Natural killer cell (primary cell): ENCODE data around the gene UQCC5. TPM values are rescaled to one million over a fixed set of nuclear protein-coding genes. Genes with fewer than 3 reads are reported as not detected.

Source experiments
- ATAC-seq, 3 donors: fragments of 150-1000 bp in 2 of 3; fragments of 200-7000 bp in 1 of 3; cut with Tn5 transposase; 1 replicate in 1 of 3; 2 replicates in 2 of 3; pipeline ENCODE4 v1.10.0; 2021; ENCODE audit warnings: mild to moderate bottlenecking in 2 of 3, moderate library complexity in 2 of 3
- DNase-seq, 2 donors: peaks; one replicate each; pipeline versions ENCODE4 v3.0.0 to v3.0.0-alpha.2; 2013 to 2021; ENCODE audit warnings: mixed read lengths in 1 of 2
- H3K27ac ChIP-seq: one replicate; pipeline ENCODE4 v1.5.1; 2013; ENCODE audit warnings: mild to moderate bottlenecking, low read length
- H3K27me3 ChIP-seq: one replicate; pipeline ENCODE4 v1.6.1; 2013; ENCODE audit warnings: low read length; ENCODE audit not compliant: control insufficient read depth, insufficient read depth
- H3K36me3 ChIP-seq: one replicate; pipeline ENCODE4 v1.6.1; 2013; ENCODE audit warnings: low read length; ENCODE audit not compliant: control insufficient read depth, insufficient read depth
- H3K4me1 ChIP-seq: one replicate; pipeline ENCODE4 v1.6.1; 2013; ENCODE audit warnings: low read length; ENCODE audit not compliant: control insufficient read depth, insufficient read depth
- H3K4me3 ChIP-seq: one replicate; pipeline ENCODE4 v1.5.1; 2013; ENCODE audit warnings: low read length
- H3K9me3 ChIP-seq: one replicate; pipeline ENCODE4 v1.6.1; 2013; ENCODE audit warnings: low read length; ENCODE audit not compliant: control insufficient read depth, insufficient read depth
- H3K27ac Mint-ChIP-seq, 2 donors: one replicate each; pipeline ENCODE4 v1.8.0; 2022; ENCODE audit warnings: mild to moderate bottlenecking in 2 of 2, mixed read lengths in 2 of 2, moderate library complexity in 1 of 2
- H3K27me3 Mint-ChIP-seq, 2 donors: one replicate each; pipeline ENCODE4 v1.8.0; 2022; ENCODE audit warnings: low read depth in 2 of 2, mixed read lengths in 2 of 2
- H3K36me3 Mint-ChIP-seq: one replicate; pipeline ENCODE4 v1.8.0; 2022; ENCODE audit warnings: mixed read lengths
- H3K4me1 Mint-ChIP-seq, 2 donors: one replicate each; pipeline ENCODE4 v1.8.0; 2022; ENCODE audit warnings: mixed read lengths in 2 of 2
- H3K4me3 Mint-ChIP-seq: one replicate; pipeline ENCODE4 v1.8.0; 2022; ENCODE audit warnings: mild to moderate bottlenecking, moderate library complexity, mixed read lengths
- H3K9me3 Mint-ChIP-seq, 2 donors: one replicate each; pipeline ENCODE4 v1.8.0; 2022; ENCODE audit warnings: mixed read lengths in 2 of 2
- CTCF ChIP-seq: fragments of 200-600 bp; IDR thresholded peaks from one replicate; pipeline ENCODE4 v1.8.0; 2022; ENCODE audit warnings: antibody characterized with exemption
- WGBS: methylation state at CpG from one replicate; pipeline ENCODE4 v1.1.7; 2013; ENCODE audit warnings: missing lambda C conversion rate; ENCODE audit not compliant: insufficient coverage; 5-methylcytosine and 5-hydroxymethylcytosine counted together
- intact Hi-C: fragments of 100-400 bp; cut with micrococcal nuclease; formaldehyde crosslinking; loops from one replicate; pipeline ENCODE4 v1.14.2; 2022
- total RNA-seq, 4 donors: library from RNA; stranded (reverse); fragments of 120-200 nt in 1 of 4; gene quantifications; one replicate each; pipeline versions ENCODE4 v1.2.3 to v1.2.4, GENCODE V29; 2013 to 2022

Gene UQCC5
- total RNA-seq, 3 donors from 2014 or later (not counting 1 experiment from before 2014, with no cell fraction given) = 4.1 to 9.5 (median 7.3) TPM

GRCh38 chr3:52551118-52551517 lies 14.7 kb downstream of the UQCC5 start:
- intact Hi-C loops = no loop called here
- no peaks in the 10 kb centered on the region for H3K9me3 Mint-ChIP-seq
- no peaks in the 10 kb centered on the region for H3K27me3 ChIP-seq
- H3K27ac Mint-ChIP-seq = no peak overlapping the region
- no peaks in the 10 kb centered on the region for H3K27me3 Mint-ChIP-seq
- no peak for TF ChIP-seq CTCF
- no peak overlapping the region for H3K4me3 ChIP-seq
- no peaks in the 10 kb centered on the region for H3K4me1 Mint-ChIP-seq
- no peak overlapping the region for H3K4me3 Mint-ChIP-seq
- H3K36me3 Mint-ChIP-seq = peaks cover 6% of the 10 kb centered on the region
- H3K9me3 ChIP-seq = no peaks in the 10 kb centered on the region
- no peak for ATAC-seq
- no peak overlapping the region for H3K27ac ChIP-seq
- no peak for DNase-seq
- no peaks in the 10 kb centered on the region for H3K4me1 ChIP-seq
- H3K36me3 ChIP-seq = peaks cover 70% of the 10 kb centered on the region

GRCh38 chr3:52552089-52552488 lies 15.7 kb downstream of the UQCC5 start:
- ATAC-seq (no peak), DNase-seq (no peak)
- Histone ChIP-seq H3K27ac (no peak overlapping the region), H3K36me3 (peaks cover 63% of the 10 kb centered on the region), H3K27me3 (no peaks in the 10 kb centered on the region), H3K4me3 (no peak overlapping the region), H3K9me3 (no peaks in the 10 kb centered on the region), H3K4me1 (no peaks in the 10 kb centered on the region)
- intact Hi-C loops = no loop called here
- TF ChIP-seq CTCF = no peak
- H3K4me3 Mint-ChIP-seq = no peak overlapping the region
- H3K36me3 Mint-ChIP-seq = peaks cover 6% of the 10 kb centered on the region
- H3K27me3 Mint-ChIP-seq = no peaks in the 10 kb centered on the region
- no peaks in the 10 kb centered on the region for H3K4me1 Mint-ChIP-seq
- no peak overlapping the region for H3K27ac Mint-ChIP-seq
- H3K9me3 Mint-ChIP-seq = no peaks in the 10 kb centered on the region
- WGBS = 97% methylated on average over 2 of the region's 3 CpGs

GRCh38 chr3:52554026-52554755 lies 17.8 kb downstream of the UQCC5 start:
- Histone ChIP-seq H3K27ac (no peak overlapping the region), H3K9me3 (no peaks in the 10 kb centered on the region), H3K27me3 (no peaks in the 10 kb centered on the region), H3K36me3 (peaks cover 66% of the 10 kb centered on the region), H3K4me3 (no peak overlapping the region), H3K4me1 (no peaks in the 10 kb centered on the region)
- Mint-ChIP-seq H3K36me3 (peaks cover 13% of the 10 kb centered on the region), H3K27ac (peak overlapping the region in 1 of 2 donors; percentile 27), H3K4me1 (peaks cover 0 to 4% of the 10 kb centered on the region in 2 donors), H3K27me3 (no peaks in the 10 kb centered on the region), H3K9me3 (no peaks in the 10 kb centered on the region), H3K4me3 (no peak overlapping the region)
- DNase-seq (no peak), ATAC-seq (no peak)
- WGBS = 97% methylated on average over 5 of the region's 5 CpGs
- intact Hi-C loops = no loop called here
- TF ChIP-seq CTCF = no peak

- no CpG with 5 or more reads among the region's 1 CpG for WGBS
- Mint-ChIP-seq H3K36me3 (peaks cover 15% of the 10 kb centered on the region), H3K4me3 (no peak overlapping the region), H3K27me3 (no peaks in the 10 kb centered on the region), H3K4me1 (peaks cover 0 to 4% of the 10 kb centered on the region in 2 donors), H3K9me3 (no peaks in the 10 kb centered on the region), H3K27ac (no peak overlapping the region)
- Histone ChIP-seq H3K4me1 (no peaks in the 10 kb centered on the region), H3K36me3 (peaks cover 75% of the 10 kb centered on the region), H3K27ac (no peak overlapping the region), H3K9me3 (no peaks in the 10 kb centered on the region), H3K4me3 (no peak overlapping the region), H3K27me3 (no peaks in the 10 kb centered on the region)
- no peak for TF ChIP-seq CTCF
- no peak for DNase-seq
- intact Hi-C loops = no loop called here
- ATAC-seq = no peak
Observed at GRCh38 chr3:52555056-52555455, 18.7 kb downstream of the UQCC5 start.
